ENCODE measurements around the gene KRTAP29-1.
"Not testable (repeated sequence)": the region's sequence is repeated elsewhere in the genome, so short reads cannot be mapped to it uniquely, and the experiment has no call there.

DNA sequence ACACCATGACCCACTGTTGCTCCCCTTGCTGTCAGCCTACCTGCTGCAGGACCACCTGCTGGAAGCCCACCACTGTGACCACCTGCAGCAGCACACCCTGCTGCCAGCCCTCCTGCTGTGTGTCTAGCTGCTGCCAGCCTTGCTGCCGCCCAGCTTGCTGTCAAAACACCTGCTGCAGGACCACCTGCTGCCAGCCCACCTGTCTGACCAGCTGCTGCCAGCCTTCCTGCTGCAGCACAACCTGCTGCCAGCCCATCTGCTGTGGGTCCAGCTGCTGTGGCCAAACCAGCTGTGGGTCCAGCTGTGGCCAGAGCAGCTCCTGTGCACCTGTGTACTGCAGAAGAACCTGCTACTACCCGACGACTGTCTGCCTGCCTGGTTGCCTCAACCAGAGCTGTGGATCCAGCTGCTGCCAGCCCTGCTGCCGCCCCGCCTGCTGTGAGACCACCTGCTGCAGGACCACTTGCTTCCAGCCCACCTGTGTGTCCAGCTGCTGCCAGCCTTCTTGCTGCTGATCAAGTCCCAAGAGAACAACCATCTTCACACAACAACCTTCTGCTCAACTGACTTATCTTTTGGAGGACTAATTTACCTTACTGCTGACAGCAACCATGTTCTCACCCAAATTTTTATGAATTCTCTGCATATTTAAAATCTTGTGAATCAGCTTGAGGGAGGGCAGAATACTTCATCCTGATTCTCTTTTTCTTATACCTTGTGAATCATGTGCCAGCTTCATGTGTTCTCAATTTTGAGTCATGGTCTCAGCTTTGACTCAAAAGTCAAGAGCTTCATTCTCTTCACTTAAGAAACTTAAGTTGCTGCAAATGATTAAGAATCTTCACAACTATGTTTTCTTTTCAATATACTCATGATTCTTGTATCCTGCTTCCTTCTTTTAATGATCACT lies 47.0 kb downstream of the KRTAP29-1 start, which contains the start of gene KRTAP9-9:
- TF ChIP-seq, protein P1, sequence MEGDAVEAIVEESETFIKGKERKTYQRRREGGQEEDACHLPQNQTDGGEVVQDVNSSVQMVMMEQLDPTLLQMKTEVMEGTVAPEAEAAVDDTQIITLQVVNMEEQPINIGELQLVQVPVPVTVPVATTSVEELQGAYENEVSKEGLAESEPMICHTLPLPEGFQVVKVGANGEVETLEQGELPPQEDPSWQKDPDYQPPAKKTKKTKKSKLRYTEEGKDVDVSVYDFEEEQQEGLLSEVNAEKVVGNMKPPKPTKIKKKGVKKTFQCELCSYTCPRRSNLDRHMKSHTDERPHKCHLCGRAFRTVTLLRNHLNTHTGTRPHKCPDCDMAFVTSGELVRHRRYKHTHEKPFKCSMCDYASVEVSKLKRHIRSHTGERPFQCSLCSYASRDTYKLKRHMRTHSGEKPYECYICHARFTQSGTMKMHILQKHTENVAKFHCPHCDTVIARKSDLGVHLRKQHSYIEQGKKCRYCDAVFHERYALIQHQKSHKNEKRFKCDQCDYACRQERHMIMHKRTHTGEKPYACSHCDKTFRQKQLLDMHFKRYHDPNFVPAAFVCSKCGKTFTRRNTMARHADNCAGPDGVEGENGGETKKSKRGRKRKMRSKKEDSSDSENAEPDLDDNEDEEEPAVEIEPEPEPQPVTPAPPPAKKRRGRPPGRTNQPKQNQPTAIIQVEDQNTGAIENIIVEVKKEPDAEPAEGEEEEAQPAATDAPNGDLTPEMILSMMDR (IDR thresholded peaks at IDR 0.05), result not testable (repeated sequence)
- TF ChIP-seq POLR2A (IDR thresholded peaks at IDR 0.05), result not testable (repeated sequence)
